GM19463 (cell line): ENCODE results near the gene ELOA.
"Not testable (repeated sequence)": the region's sequence is repeated elsewhere in the genome, so short reads cannot be mapped to it uniquely, and the experiment has no call there.

Experiments
- ATAC-seq: cut with Tn5 transposase; IDR thresholded peaks from one replicate; pipeline ENCODE4 v1.9.1; 2021; ENCODE audit warnings: mild to moderate bottlenecking, moderate library complexity; ENCODE audit not compliant: unreplicated experiment

ELOA gene

GRCh38 chr1:23743287-23744152 lies at the start of gene ELOA:
TSS of gene ELOA (plus strand) at chr1:23743471. CDS start at chr1:23743504, 33 bp downstream.
- peak; percentile 88 for ATAC-seq

GRCh38 chr1:23693599-23693998 lies 49.7 kb upstream of the ELOA start:
- no peak for ATAC-seq

GRCh38 chr1:23694371-23694770 lies 48.9 kb upstream of the ELOA start:
- ATAC-seq = no peak

DNA sequence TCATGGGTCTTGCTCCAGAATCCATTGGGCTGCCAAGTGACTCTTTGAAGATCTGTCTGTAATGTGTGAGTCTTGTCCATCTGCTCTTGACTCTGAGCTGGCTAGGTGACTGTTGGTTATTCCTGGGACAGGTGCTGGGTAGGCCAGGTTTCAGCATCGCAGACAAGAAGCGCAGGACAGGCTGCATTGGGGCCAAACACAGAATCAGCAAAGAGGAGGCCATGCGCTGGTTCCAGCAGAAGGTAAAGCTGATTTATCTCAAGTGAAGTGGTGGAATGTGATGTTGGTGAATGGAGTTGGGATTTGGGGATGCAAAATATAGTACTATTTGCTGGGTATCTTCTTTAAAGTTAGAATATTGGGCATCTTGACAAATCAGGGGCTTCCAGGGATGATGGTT lies 47.6 kb upstream of the ELOA start:
- ATAC-seq = no peak

DNA sequence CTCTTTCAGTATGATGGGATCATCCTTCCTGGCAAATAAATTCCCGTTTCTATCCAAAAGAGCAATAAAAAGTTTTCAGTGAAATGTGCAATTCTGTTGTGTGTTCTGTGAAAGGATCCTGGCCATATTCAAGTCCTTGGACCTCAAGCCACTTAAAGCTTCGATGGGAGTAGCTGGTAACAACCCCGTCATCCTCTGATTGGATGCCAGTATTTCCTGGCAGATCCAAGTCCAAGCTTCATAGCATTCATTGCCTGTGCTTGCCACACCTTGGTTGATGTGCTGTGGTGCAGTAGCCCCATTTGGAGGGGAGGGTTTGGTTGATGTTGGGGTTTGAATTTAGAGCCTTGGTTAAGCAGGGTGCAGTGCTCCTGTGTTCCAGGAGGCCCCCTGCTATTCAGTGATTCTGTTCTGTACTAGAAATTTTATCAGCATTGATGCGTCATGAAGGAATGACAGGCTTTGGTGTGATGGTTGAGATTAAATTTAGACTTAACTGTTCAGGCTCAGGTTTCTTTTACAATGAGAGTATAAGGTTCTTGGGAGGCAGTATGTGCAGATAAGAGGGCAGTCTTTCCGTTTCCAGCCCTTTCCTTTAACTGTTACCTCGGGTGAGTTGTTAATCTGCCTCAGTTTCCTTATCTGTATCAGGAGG lies 46.8 kb upstream of the ELOA start:
- no peak for ATAC-seq

GRCh38 chr1:23698466-23698865 lies 44.8 kb upstream of the ELOA start:
- no peak for ATAC-seq

DNA sequence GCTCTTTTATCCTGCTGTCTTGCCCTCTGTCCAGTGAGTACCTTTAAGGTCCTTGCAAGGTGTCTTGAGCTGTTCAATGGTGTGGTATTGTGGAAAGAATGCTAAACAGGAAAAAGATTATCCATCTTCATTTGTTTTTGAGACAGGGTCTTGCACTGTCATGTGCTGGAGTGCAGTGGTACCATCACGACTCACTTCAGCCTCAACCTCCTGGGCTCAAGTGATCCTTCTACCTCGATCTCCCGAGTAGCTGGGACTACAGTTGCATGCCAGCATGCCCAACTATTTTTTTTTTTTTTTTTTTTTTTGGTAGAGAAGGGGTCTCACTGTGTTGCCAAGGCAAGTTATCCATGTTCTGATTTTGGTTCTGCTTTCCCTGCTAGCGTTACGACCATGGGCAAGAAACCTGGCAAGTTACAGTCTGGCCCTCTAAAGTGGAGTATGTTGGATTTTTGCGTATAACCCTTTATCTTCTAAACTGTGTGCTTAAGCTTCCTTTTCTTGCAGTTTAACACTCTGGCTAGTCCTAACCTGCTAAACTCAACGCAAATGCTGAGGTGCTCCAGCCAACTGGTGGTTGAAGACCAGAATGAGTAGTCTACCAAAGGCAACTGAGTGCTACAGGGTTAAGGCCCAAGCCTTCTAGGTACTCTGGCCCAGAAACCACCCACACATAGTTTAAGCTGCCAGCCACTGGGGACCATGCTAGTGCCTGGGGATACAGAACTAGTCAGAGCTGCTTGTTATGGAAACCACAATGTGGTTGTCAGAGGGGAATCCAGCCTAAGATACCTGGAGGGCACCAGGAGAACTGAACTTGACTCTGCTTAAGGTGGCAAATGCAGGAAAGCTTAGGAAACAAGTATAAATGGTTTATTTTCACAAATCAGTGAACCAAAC lies 43.7 kb upstream of the ELOA start:
- ATAC-seq = no peak

DNA sequence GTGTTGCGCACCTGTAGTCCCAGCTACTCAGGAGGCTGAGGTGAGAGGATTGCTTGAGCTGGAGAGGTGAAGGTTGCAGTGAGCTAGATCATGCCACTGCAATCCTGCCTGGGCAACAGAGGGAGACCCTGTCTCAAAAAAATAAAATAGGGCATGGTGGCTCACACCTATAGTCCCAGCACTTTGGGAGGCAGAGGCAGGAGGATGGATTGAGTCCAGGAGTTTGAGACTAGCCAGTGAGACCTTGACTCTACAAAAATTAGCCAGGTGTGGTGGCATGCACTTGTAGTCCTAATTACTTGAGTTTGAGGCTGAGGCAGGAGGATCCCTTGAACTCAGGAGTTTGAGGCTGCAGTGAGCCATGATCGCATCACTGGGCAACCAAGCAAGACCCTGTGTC lies 42.0 kb upstream of the ELOA start:
- no peak for ATAC-seq

GRCh38 chr1:23701996-23702395 lies 41.3 kb upstream of the ELOA start:
- no peak for ATAC-seq

GRCh38 chr1:23704834-23705495 lies 38.3 kb upstream of the ELOA start:
- ATAC-seq = no peak

DNA sequence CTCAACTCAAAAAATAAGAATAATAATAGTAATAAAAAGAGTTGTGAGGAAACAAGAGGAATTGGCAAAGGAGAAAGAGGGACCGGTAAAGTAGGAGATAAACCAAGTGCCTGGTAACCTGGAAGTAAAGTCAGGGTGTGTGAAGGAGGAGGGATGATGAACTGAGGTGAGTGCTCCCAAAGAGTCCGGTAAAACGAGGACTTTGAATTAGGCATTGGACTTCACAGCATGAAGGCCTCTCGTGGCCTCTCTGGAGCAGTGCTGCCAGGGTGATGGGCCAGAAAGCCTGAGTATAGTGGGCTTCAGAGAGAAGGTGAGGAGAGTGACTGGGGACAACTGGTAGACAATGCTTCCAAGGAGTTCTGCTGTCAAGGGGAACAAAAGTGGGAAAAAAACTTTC lies 34.0 kb upstream of the ELOA start:
- no peak for ATAC-seq

GRCh38 chr1:23718482-23718881 lies 24.8 kb upstream of the ELOA start:
- no peak for ATAC-seq

GRCh38 chr1:23719162-23719820 lies 24.0 kb upstream of the ELOA start:
- no peak for ATAC-seq

- peak; percentile 62 for ATAC-seq
Observed at GRCh38 chr1:23720256-23720995, 22.8 kb upstream of the ELOA start.

DNA sequence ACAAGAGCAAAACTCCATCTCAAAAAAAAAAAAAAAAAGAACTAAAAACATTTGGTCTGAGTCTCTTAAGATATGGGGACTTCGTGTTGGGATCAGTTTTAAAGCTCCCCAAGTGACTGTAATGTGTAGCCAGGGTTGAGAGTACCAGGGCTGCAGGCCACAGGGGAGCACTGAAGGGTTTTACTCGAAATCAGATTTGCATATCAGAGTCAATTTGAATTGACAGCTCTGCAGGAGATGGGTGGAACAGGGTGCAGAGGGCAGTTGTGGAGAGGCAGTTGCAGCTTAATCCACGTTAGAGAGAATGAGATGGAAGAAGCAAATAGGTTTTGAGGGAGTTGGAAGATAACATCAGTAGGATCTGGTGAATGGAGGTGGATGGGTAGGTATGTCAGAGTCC lies 20.6 kb upstream of the ELOA start:
- ATAC-seq = no peak

DNA sequence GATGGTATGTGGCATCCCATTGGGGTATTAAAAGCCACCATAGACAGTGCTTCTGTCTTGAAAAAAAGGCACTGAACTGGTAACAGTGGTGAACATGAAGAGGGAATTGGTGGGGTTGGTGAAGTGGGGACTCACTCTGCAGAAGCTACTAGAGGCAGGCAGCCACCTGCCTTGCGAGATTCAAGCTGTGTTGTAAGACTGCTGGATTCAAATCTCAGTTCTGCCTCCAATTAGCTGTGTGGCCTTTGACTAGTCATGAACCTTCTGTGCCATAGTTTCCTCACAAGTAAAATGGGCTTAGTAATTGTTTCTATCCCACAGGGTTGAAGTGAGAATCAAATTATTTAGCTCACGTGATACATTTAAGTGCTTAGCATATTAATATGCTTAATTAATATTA lies 16.6 kb upstream of the ELOA start:
- no peak for ATAC-seq

DNA sequence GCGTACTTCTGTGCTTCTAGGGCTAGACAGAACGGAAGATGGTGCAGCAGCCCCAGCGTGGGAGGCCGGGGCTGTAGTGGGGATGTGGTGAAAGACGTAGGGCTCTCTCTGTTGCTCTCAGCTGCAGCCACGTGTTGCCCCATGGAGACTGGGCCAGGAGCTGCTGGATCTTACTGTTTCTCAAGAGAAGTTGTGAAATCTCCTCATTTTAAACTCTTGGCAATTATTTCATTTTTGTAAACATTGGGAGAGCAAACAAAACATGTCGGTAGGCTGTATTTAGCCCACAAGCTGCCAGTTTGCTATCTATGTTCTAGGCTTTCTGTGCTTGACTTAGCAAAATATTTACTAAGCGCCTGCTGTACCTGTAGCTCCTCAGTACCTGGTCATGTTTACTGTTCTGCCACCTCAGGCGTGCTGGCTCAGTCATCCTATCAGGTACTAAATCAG lies 15.9 kb upstream of the ELOA start:
- ATAC-seq = no peak

DNA sequence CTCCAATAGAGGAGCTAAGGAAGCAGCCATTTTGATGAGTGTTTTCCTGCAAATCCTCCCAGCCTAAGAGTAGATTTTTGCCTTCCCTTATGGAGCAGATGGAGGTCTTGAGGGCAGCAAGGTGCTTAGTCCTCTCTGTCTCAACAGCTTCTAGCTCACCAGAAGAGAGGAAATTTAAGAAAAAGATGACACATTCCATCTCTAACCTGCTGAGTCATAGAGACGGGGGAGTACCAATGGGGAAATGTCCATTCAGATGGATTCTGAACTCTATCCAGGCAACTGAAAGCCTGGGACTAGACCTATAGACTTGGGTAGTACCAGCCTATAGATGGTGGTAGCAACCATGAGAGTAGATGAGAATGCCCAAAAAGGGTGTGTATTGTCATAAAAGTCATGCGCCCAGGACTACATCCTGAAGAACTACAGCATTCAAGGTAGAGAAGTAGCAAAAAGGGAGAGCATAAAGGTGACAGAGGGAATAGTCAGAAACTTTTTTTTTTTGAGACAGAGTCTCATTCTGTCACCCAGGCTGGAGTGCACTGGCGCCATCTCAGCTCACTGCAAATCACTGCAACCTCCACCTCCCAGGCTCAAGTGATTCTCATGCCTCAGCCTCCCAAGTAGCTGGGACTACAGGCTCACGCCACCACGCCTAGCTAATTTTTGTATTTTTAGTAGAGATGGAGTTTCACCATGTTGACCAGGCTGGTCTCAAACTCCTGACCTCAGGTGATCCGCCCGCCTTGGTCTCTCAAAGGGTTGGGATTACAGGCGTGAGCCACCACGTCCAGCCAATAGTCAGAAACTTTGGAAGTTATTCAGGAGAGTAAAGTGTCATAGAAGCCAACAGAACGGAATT lies 10.7 kb upstream of the ELOA start:
- no peak for ATAC-seq

DNA sequence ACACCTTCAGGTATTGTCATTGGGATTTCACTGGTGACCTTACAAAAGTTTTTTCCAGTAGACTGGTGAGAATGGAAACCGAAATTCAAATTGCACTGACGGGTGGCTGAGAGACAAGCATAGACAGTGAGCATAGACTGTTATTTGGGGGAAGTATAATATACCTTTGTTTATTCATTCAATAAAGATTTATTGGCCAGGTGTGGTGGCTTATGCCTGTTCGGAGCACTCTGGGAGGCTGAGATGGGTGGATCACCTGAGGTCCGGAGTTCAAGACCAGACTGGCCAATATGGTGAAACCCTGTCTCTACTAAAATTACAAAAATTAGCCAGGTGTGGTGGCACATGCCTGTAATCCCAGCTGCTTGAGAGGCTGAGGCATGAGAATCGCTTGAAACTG lies 10.0 kb upstream of the ELOA start:
- not testable (repeated sequence) for ATAC-seq
